ENCODE data around the gene SLC13A2.
"Not testable (repeated sequence)": the region's sequence is repeated elsewhere in the genome, so short reads cannot be mapped to it uniquely, and the experiment has no call there.

Gene SLC13A2, protein sequence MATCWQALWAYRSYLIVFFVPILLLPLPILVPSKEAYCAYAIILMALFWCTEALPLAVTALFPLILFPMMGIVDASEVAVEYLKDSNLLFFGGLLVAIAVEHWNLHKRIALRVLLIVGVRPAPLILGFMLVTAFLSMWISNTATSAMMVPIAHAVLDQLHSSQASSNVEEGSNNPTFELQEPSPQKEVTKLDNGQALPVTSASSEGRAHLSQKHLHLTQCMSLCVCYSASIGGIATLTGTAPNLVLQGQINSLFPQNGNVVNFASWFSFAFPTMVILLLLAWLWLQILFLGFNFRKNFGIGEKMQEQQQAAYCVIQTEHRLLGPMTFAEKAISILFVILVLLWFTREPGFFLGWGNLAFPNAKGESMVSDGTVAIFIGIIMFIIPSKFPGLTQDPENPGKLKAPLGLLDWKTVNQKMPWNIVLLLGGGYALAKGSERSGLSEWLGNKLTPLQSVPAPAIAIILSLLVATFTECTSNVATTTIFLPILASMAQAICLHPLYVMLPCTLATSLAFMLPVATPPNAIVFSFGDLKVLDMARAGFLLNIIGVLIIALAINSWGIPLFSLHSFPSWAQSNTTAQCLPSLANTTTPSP

DNA sequence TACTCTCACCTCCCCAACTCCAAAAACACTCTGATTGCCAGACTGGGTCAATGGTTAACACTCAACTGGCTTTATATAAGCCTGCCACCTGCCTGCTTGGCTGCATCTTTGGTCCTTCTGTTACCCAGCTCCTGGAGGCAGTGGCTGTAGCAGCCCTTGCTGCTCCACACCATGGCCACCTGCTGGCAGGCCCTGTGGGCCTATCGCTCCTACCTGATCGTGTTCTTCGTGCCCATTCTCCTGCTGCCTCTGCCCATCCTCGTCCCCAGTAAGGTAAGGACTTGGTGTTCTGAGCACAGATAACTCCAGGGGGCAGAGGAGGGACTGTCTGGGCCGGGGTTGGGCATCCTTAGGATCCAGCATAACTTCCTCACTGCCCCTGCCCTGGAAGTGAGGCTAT is at the start of gene SLC13A2:
SLC13A2 (plus strand) TSS at position 103 of the 400 bp plus-strand sequence; CDS start at position 172, 69 bp downstream.
- DNase-seq, result no peak
- in situ Hi-C loops (cut with HindIII; ENCODE audit: low pct_ligation_motif_present, low pct_unique_long_range_greater_than_20kb, low sequenced_read_pairs), result no loop called here

DNA sequence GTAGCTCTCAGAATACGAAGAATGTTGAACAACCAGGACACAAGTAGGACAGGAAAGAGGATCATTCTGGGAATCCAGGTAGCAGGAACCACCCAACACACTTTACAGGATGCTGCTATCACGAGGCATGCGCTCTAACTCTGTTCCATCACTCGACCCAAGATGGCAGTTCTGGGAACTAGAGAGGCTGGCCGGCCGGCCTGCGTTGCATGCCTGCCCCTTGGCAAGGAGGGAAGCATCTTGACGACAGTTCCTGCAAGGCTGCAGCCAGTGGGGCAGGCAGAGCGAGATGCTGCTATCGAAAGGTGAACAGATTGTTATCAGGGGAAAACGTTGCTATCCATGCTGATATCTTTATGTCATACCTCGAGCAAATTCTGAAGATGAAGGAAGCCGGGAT is 48.2 kb upstream of the SLC13A2 start:
- no peak for DNase-seq
- in situ Hi-C loops (cut with HindIII; ENCODE audit: low pct_ligation_motif_present, low pct_unique_long_range_greater_than_20kb, low sequenced_read_pairs), result no loop called here

DNA sequence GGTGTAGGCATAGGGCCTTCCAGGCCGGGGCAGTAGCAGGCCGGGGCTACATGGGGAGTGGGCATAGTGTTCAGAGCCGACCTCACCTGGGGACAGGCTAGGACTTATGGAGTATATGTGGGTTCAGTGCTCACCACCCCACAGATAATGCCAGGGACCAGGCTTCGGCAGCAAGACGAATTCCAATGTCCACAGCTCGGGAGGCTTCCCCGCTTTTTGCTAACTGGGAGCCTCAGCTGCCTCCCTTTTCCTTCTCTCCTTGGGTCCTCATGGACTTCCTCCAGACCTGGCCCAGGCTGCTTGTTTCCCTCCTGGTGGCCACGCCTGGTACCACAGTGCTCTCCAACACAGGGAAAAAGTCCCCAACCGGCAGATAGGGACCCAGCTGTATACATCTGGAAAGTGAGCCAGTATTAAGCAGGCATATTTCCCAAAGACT is 47.3 kb upstream of the SLC13A2 start:
- in situ Hi-C loops (cut with HindIII; ENCODE audit: low pct_ligation_motif_present, low pct_unique_long_range_greater_than_20kb, low sequenced_read_pairs), result no loop called here
- DNase-seq, result peak; percentile 24

DNA sequence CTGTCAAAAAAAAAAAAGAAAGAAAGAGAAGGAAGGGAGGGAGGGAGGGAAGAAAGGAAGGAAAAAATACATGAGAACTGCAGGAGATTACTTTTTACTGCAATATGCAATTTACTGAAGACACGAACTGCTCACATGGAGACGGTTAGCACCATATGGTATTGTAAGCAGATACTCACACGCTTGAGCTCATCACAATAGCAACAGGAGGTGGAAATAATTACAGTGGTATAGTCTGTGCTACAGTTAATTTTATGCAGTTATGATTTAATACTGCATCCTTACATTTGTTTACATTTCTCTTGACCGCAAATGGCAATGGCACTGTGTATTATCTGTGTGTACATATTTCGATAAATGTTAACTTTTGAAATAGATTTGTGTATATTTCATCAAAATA is 46.1 kb upstream of the SLC13A2 start:
- in situ Hi-C loops (cut with HindIII; ENCODE audit: low pct_ligation_motif_present, low pct_unique_long_range_greater_than_20kb, low sequenced_read_pairs), result no loop called here
- no peak for DNase-seq

DNA sequence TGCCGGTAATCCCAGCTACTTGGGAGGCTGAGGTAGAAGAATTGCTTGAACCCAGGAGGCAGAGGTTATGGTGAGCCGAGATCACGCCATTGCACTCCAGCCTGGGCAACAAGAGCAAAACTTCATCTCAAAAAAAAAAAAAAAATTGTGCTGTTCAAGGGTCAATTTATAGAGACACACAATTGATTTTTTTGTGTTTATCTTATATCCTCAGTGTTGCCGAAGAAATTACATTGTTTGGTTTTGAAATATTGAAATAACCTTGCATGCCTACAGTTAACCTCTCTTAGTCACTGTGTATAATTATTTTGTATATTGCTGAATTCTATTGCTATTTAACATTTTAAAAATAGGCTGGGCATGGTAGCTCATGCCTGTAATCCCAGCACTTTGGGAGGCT is 45.5 kb upstream of the SLC13A2 start:
- in situ Hi-C loops (cut with HindIII; ENCODE audit: low pct_ligation_motif_present, low pct_unique_long_range_greater_than_20kb, low sequenced_read_pairs); DNase-seq: not testable (repeated sequence)

DNA sequence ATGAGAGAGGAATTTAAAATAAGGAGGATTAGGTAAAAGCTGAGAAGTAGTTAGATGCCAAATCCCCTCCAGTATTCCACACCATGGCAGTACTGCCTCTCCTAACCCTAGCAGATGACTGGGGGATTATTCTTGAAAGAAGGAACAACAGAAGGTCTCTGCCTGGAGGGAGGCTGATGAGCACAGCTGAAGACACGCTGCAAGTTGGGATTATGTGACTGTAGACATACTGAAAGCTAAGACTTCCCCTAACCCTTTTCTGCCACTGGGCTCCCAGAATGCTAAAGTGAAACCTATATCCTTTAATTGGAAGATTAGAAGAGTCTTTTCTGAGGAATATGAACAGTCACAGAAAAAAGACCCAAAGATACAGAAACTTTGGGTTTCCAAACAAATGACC is 39.7 kb upstream of the SLC13A2 start:
- in situ Hi-C loops (cut with HindIII; ENCODE audit: low pct_ligation_motif_present, low pct_unique_long_range_greater_than_20kb, low sequenced_read_pairs), result no loop called here
- DNase-seq, result no peak

DNA sequence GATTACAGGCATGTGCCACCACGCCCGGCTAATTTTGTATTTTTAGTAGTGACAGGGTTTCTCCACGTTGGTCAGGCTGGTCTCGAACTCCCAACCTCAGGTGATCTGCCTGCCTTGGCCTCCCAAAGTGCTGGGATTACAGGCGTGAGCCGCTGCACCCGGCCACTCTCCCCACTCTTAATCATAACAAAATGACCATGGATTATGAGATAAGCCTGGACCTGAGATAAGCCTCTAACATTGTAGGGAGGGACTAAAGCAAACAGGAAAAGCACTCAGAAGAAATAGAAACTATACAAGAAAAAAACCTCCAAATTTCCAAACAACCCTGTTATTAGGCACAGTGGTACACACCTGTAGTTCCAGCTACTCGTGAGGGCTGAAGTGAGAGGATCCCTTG is 39.1 kb upstream of the SLC13A2 start:
- in situ Hi-C loops (cut with HindIII; ENCODE audit: low pct_ligation_motif_present, low pct_unique_long_range_greater_than_20kb, low sequenced_read_pairs); DNase-seq: not testable (repeated sequence)

DNA sequence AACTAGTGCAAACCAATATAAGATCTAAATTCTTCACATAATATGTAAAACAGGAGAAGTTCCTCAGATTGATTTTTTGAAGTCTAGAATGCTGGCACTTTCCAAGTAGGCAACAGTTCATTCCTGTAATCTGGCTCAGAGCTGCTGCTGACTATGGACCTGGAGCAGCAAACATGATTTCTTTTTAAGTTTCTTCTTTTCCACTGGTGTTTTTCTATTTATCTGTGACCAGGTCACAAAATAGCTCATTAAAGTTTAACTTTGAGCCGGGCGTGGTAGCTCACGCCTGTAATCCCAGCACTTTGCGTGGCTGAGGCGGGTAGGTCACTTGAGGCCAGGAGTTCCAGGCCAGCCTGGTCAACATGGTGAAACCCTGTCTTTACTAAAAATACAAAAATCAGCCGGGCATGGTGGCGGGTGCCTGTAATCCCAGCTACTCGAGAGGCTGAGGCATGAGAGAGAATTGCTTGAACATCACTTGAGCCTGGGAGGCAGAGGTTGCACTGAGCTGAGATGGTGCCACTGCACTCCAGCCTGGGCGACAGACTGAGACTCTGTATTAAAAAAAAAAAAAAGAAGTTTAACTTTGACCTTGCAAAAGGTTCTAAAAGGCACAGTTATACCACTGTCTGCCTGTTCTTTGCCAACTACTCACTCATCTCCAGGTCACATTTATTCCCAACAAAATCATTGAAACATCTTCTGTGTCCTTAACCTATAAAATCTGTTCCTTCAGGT is 29.4 kb upstream of the SLC13A2 start:
- in situ Hi-C loops (cut with HindIII; ENCODE audit: low pct_ligation_motif_present, low pct_unique_long_range_greater_than_20kb, low sequenced_read_pairs), result no loop called here
- DNase-seq, result no peak

DNA sequence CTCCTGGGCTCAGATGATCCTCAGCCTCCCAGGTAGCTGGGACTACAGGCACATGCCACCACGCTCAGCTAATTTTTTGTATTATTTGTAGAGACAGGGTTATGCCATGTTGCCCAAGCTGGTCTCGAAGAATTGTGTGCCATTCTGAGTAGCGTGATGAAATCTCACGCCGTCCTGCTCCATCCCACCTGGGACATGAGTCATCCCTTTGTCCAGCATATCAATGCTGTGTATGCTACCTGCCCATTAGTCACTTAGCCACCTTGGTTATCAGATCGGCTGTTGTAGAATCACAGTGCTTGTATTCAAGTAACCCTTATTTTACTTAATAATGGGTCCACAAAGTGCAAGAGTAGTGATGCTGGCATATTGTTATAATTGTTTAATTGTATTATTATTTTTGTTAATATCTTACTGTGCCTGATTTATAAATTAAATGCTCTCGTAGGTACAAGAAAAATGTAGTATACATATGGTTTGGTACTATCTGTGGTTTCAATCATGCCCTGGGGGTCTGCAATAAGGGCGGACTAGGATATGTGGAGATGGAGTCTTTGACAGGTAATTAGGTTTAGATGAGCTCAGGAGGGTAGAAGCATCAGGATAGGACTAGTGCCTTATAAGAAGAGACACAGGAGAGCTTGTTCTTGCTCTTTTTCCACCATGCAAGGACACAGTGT is 26.6 kb upstream of the SLC13A2 start:
- no peak for DNase-seq
- in situ Hi-C loops (cut with HindIII; ENCODE audit: low pct_ligation_motif_present, low pct_unique_long_range_greater_than_20kb, low sequenced_read_pairs), result no loop called here

DNA sequence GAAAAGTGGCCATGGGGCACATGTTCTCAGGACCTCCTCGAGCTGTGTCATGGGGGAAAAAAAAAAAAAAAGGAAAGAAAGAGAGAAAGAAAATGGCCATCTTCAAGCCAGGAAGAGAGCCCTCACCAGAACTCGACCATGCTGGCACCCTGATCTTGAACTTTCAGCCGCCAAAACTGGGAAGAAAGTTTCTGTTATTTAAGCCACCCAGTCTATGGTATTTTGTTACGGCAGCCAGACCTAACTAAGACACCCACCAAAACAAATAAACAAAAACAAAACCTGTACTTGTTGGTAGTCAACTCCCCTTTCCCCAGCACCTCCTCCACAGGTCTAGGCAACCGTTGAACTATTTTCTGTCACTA is 26.1 kb upstream of the SLC13A2 start:
- in situ Hi-C loops (cut with HindIII; ENCODE audit: low pct_ligation_motif_present, low pct_unique_long_range_greater_than_20kb, low sequenced_read_pairs), result no loop called here
- no peak for DNase-seq

DNA sequence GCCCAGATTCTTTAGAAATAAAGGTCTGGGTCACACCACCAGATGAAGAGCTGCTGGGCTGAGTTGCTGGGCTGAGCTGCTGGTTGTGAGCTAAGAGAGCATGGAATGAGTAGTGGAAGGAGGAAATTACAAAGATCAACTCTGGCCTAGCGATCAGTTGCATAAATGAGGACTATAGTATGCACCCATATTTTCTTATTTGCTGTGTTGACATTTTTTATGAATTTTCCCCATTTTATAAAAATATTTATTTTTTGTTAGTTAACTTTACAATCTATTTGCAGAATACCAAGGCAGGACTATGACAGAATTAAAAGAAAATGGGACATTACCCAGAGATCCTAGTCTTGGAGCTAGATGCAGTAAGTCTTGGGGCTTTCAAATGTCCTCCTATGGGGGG is 23.6 kb upstream of the SLC13A2 start:
- in situ Hi-C loops (cut with HindIII; ENCODE audit: low pct_ligation_motif_present, low pct_unique_long_range_greater_than_20kb, low sequenced_read_pairs), result no loop called here
- no peak for DNase-seq

DNA sequence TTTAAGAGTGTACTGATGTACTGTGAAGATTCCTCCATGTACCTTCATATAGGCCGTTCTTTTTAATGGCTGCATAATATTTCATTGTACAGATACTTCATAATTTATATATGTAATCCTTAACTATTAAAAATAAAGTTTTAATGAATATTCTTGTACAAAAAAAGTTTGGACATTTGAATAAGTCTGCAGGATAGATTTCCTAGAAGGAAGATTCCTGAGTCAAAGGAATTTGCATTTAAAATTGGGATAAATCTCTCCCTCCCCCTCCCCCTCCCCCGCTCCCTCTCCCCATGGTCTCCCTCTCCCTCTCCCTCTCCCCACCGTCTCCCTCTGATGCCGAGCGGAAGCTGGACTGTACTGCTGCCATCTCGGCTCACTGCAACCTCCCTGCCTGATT is 15.6 kb upstream of the SLC13A2 start:
- in situ Hi-C loops (cut with HindIII; ENCODE audit: low pct_ligation_motif_present, low pct_unique_long_range_greater_than_20kb, low sequenced_read_pairs), result no loop called here
- no peak for DNase-seq

DNA sequence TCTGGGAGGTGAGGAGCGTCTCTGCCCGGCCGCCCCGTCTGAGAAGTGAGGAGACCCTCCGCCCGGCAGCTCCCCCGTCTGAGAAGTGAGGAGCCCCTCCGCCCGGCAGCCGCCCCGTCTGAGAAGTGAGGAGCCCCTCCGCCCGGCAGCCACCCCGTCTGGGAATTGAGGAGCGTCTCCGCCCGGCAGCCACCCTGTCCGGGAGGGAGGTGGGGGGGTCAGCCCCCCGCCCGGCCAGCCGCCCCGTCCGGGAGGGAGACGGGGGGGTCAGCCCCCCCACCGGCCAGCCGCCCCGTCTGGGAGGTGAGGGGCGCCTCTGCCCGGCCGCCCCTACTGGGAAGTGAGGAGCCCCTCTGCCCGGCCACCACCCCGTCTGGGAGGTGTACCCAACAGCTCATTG is 14.6 kb upstream of the SLC13A2 start:
- in situ Hi-C loops (cut with HindIII; ENCODE audit: low pct_ligation_motif_present, low pct_unique_long_range_greater_than_20kb, low sequenced_read_pairs); DNase-seq: not testable (repeated sequence)

DNA sequence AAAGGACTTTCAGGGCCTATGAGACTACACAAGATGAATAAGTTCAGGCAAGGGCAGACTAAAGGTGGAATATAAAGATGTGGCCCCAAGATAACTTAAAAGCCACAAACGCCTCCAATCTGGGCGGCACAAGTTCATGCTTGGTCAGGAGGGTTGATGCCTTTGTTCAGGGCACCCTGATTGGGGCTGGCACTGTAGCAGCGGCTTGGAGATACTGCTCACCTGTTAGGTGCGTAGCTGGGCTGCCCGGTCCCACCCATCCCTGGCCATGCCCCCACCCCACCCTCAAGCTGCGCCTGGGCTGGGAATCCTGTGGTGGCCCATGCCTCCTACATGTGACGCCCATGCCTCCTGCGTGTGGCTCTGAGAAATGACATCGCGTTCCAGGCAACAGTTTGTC is 12.5 kb upstream of the SLC13A2 start:
- in situ Hi-C loops (cut with HindIII; ENCODE audit: low pct_ligation_motif_present, low pct_unique_long_range_greater_than_20kb, low sequenced_read_pairs), result no loop called here
- DNase-seq, result no peak

DNA sequence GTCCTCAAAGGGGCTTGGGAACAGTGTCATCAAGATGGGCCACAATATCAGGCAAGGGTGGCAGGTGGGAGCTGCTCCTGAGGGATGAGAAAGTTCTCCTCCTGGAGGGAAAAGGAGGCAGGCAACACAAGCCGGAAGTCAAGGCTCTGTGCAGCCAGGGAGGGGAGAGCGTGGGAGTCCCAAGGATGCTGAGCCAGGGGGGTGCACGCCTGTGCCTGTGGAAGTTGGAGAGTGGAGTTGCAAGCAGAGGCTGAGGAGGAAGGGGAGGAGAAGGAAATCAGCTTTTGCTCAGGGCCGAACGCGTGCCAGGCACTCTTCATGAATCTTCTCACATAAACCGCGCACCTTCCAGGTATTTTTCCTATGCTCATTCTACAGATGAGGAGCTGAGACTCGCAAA is 7.4 kb upstream of the SLC13A2 start:
- in situ Hi-C loops (cut with HindIII; ENCODE audit: low pct_ligation_motif_present, low pct_unique_long_range_greater_than_20kb, low sequenced_read_pairs), result no loop called here
- no peak for DNase-seq

DNA sequence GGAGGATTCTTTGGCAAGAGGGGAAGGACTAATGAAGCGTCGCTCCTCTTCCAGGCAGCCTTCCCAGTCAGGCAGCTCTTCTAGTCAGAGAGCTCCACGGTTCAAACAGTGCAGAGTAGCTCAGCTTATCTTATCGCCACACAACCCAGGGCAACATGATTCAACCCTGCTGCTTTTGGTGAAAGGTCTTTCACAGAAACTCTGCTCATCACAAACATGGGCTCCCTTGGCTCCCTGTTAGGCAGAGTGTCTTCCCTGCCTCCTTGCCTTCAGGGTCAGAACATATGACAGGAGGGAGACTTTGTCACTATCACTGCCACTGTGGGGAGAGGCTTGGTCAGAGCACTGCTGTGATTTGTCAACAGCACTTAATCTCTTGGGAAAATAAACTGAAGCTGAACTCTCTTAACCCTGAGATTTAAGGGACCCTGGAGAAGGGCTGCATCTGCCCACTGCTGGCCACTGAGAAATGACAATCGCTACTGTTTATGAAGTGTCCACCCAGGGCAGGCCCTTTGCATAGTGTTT is 6.9 kb upstream of the SLC13A2 start:
- DNase-seq, result no peak
- in situ Hi-C loops (cut with HindIII; ENCODE audit: low pct_ligation_motif_present, low pct_unique_long_range_greater_than_20kb, low sequenced_read_pairs), result no loop called here

DNA sequence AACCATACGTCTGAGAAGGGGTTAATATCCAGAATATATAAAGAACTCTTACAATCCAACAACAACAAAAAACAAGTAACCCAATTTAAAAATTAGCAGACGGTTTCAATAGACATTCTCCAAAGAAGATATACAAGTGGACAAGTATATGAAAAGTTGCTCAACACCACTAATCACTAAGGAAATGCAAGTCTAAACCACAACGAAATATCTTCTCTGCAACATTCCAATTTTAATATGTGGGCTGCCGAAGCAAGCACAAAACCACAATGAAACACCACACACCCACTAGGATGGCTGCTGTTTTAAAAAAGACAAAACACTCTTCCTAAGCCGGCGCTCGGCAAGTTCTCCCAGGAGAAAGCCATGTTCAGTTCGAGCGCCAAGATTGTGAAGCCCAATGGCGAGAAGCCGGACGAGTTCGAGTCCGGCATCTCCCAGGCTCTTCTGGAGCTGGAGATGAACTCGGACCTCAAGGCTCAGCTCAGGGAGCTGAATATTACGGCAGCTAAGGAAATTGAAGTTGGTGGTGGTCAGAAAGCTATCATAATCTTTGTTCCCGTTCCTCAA is 5.9 kb upstream of the SLC13A2 start:
- DNase-seq, result no peak
- in situ Hi-C loops (cut with HindIII; ENCODE audit: low pct_ligation_motif_present, low pct_unique_long_range_greater_than_20kb, low sequenced_read_pairs), result no loop called here

DNA sequence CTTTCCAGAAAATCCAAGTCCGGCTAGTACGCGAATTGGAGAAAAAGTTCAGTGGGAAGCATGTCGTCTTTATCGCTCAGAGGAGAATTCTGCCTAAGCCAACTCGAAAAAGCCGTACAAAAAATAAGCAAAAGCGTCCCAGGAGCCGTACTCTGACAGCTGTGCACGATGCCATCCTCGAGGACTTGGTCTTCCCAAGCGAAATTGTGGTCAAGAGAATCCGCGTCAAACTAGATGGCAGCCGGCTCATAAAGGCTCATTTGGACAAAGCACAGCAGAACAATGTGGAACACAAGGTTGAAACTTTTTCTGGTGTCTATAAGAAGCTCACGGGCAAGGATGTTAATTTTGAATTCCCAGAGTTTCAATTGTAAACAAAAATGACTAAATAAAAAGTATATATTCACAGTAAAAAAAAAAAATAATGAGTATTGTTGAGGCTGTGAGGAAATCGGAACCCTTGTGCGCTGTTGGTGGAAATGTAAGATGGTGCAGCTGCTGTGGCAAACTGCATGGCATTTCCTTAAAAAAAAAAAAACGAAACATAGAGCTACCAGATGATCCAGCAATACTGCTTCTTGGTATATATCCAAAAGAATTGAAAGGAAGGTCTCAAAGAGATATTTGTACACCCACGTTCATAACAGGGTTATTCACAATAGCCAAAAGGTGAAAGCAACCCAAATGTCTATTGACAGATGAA is 5.3 kb upstream of the SLC13A2 start:
- in situ Hi-C loops (cut with HindIII; ENCODE audit: low pct_ligation_motif_present, low pct_unique_long_range_greater_than_20kb, low sequenced_read_pairs); DNase-seq: not testable (repeated sequence)
